NCI-H526 (cell line): ENCODE data around the gene MAP7D1.
"Not testable (repeated sequence)": the region's sequence is repeated elsewhere in the genome, so short reads cannot be mapped to it uniquely, and the experiment has no call there.

Source experiments
- DNase-seq, 2 experiments: peaks; one replicate each; lab custom pipeline; 2025; lab: John Stamatoyannopoulos, UW

Gene MAP7D1

DNA sequence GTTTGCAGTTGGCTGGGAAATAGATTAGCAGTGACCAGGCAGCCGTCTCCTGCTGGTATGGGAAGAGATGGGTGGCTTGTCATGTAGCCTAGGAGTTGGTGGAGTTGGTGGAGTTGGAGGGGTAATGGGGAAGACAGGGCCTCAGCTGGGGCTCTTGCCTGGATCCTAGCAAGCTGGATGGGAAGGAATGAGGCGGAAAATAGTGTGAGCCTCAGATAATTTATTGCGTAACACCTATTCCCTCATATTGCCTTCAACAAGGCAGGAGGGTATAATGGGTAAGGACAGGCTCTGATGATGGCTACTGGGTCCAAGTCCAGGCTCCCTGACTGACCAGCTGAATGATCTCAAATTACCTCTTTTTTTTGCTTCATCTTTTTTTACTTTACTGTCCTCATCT lies 12.6 kb downstream of the MAP7D1 start:
- no peak for DNase-seq

- no peak for DNase-seq
Observed at GRCh38 chr1:36170643-36171412, 14.9 kb downstream of the MAP7D1 start.

GRCh38 chr1:36172017-36172747 lies 16.2 kb downstream of the MAP7D1 start:
- DNase-seq = no peak

- no peak for DNase-seq
Observed at GRCh38 chr1:36172983-36173382, 17.0 kb downstream of the MAP7D1 start.

GRCh38 chr1:36174713-36175112 lies 18.8 kb downstream of the MAP7D1 start:
- peak in 1 of 2 experiments; percentile 81 for DNase-seq

DNA sequence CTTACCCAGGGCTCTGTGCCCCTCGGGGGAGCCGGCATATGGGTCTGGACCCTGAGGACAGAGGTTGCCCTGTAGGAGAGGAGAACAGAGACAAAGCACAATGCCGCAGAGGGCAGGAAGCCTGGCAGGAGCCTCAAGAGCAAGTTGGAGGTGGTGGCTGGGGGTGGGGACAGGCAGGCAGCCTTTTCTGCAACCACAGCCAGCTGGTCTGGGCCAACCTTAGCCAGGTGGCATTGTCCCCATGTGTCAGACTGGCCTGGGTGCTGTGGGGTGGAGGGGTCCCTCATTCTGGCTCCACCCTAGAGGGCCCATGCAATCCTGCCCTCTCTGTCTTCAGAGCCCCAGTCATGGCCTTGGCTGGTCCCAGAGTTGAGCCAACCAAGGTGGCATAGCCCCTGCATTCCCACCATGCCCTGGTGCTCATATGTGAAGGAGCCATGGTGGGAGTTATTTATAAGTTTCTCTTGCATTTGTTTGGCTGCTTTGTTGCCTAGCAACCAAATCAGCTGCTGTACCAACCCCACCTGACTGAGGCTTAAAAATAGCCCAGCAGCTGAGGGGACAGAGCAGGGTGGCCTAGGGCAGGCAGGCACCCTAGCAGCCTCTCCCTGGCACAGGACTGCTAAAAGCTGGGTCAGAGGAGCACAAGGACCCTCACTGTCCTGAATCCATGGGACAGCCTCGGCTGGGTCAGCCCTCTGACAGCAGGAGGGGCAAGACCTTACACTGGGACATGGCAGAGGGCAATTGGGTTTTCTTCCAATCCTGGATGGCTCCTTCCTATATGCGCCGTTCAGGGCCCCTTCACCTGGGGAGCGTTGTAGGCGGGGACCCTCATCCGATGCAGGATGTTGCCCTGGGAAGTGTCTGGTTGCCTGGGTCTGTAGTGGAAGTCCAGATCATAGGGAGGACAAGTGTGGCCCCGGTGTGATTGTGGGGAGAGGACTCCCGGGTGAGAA lies 19.5 kb downstream of the MAP7D1 start:
- DNase-seq = peak; percentile 48 to 78

DNA sequence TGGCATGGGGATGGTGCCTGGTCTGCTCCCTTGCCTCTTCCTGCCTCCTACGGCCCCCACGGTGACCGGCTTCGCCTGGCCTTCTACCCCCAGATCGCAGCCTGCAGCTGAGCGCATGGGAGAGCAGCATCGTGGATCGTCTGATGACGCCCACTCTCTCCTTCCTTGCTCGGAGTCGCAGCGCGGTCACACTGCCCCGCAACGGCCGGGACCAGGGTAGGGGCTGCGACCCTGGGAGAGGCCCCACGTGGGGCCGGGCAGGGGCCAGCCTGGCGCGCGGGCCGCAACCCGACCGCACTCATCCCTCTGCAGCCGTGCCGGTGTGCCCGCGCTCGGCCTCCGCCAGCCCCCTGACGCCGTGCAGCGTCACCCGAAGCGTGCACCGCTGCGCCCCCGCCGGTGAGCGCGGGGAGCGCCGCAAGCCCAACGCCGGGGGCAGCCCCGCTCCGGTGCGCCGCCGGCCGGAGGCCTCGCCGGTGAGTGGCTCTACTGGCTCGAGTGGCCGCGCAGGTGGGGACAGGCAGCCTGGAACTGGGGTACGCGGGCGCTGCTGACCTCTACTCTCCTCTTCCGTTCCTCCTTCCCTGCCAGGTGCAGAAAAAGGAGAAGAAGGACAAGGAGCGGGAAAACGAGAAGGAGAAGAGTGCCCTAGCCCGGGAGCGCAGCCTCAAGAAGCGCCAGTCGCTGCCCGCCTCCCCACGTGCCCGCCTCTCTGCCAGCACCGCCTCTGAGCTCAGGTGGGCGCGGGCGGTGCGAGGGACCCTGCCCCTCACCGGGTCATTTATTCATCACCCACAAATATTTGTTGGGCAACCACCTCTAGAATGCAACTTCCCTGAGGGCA lies 20.4 kb downstream of the MAP7D1 start:
- DNase-seq = no peak

- DNase-seq = no peak
Observed at GRCh38 chr1:36177589-36178431, 21.9 kb downstream of the MAP7D1 start.

GRCh38 chr1:36178471-36179219 lies 22.7 kb downstream of the MAP7D1 start:
- DNase-seq = peak; percentile 76 to 95

- DNase-seq = no peak
Observed at GRCh38 chr1:36179220-36179600, 23.2 kb downstream of the MAP7D1 start.

DNA sequence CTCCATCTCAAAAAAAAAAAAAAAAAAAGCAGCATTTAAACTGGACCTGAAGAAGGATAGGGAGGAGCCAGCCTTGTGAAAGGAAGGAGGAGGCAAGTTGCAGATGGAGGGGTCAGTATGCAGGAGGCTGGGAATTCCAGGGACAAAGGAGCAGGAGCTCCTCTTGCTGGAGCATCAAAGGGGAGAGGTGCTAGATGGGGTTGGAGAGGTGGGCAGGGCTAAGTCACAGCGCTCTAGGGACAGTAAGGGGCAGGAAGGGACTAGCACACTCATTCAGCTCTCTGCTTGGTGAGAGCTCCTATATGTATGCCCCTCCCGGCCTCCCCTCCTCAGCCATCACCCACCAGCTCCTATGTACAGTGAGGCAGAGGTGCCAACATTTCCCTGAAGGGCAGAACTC lies 26.8 kb downstream of the MAP7D1 start:
- DNase-seq = no peak

DNA sequence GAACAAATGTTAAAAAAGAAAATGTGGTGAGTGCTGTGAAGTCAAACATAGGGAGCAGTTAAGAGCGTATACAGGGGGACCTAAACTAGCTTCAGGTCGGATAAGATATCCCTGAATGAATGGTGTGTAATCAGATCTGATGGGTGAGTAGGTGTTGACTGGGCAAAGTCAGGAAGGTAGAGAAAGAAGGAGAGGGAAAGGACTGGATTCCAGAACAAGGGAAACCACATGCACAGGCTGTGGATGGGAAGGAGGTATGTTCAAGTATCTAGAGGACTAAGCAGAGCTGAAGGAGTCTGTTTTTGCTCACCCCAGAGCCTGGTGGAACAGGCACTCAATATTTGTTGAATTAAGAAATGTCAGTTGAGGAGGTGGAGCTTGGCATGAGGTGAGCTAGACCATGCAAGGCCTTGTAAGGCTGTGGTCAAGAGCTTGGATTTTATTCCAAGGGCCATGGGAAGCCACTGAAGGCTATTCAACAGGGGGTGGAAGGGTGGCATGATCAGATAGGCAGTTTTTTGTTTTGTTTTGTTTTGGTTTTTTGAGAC lies 27.4 kb downstream of the MAP7D1 start:
- DNase-seq = no peak

- DNase-seq = peak; percentile 87 to 97
Observed at GRCh38 chr1:36187800-36188593, 32.0 kb downstream of the MAP7D1 start.

DNA sequence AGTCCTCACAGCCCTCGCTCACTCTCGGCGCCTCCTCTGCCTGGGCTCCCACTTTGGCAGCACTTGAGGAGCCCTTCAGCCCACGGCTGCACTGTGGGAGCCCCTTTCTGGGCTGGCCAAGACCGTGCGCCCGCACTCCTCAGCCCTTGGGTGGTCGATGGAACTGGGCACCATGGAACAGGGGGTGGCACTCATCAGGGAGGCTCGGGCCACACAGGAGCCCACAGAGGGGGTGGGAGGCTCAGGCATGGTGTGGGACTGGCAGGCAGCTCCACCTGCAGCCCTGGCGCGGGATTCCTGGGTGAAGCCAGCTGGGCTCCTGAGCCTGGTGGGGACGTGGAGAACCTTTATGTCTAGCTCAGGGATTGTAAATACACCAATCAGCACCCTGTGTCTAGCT lies 40.8 kb downstream of the MAP7D1 start:
- not testable (repeated sequence) for DNase-seq

- no peak for DNase-seq
Observed at GRCh38 chr1:36198641-36199040, 42.7 kb downstream of the MAP7D1 start.

- DNase-seq = peak; percentile 41 to 69
Observed at GRCh38 chr1:36199934-36200741, 44.2 kb downstream of the MAP7D1 start.

- no peak for DNase-seq
Observed at GRCh38 chr1:36203027-36203553, 47.1 kb downstream of the MAP7D1 start.
